Skeletal muscle satellite cell (primary cell): ENCODE measurements around the gene ZSWIM6.

Experiments
- H3K27me3 ChIP-seq: 2 replicates; pipeline ENCODE4 v1.7.0; 2013; ENCODE audit warnings: low read length; ENCODE audit not compliant: control insufficient read depth, insufficient read depth
- H3K36me3 ChIP-seq: 2 replicates; pipeline ENCODE4 v1.7.0; 2013; ENCODE audit warnings: mild to moderate bottlenecking, control low read depth, low read length; ENCODE audit not compliant: insufficient read depth
- H3K4me1 ChIP-seq: 2 replicates; pipeline ENCODE4 v1.7.0; 2013; ENCODE audit warnings: low read length; ENCODE audit not compliant: control insufficient read depth, insufficient read depth
- H3K4me2 ChIP-seq: 2 replicates; pipeline ENCODE4 v1.7.0; 2013; ENCODE audit warnings: mild to moderate bottlenecking, low read length
- H3K4me3 ChIP-seq: 2 replicates; pipeline ENCODE4 v1.7.0; 2013; ENCODE audit warnings: low read length
- H3K9ac ChIP-seq: 2 replicates; pipeline ENCODE4 v1.7.0; 2013; ENCODE audit warnings: mild to moderate bottlenecking, low read depth, low read length, moderate library complexity
- H3K9me3 ChIP-seq: replicated peaks from 2 replicates; pipeline ENCODE4 v1.7.0; 2013; ENCODE audit warnings: mild to moderate bottlenecking, control low read depth, low read length

The ZSWIM6 gene

GRCh38 chr5:61334868-61335615, 3.0 kb downstream of the ZSWIM6 start:
- Histone ChIP-seq H3K9ac (peak overlapping the region; percentile 94), H3K9me3 (no peaks in the 10 kb centered on the region), H3K36me3 (peaks cover 4% of the 10 kb centered on the region), H3K27me3 (no peaks in the 10 kb centered on the region), H3K4me1 (peaks cover 4% of the 10 kb centered on the region), H3K4me2 (peak overlapping the region; percentile 84), H3K4me3 (peak overlapping the region; percentile 92)

- Histone ChIP-seq H3K4me1 (peaks cover 19% of the 10 kb centered on the region), H3K27me3 (no peaks in the 10 kb centered on the region), H3K9ac (no peak overlapping the region), H3K9me3 (no peaks in the 10 kb centered on the region), H3K36me3 (peaks cover 4% of the 10 kb centered on the region), H3K4me3 (no peak overlapping the region), H3K4me2 (no peak overlapping the region)
Measured at GRCh38 chr5:61339764-61340163, 7.7 kb downstream of the ZSWIM6 start.

DNA sequence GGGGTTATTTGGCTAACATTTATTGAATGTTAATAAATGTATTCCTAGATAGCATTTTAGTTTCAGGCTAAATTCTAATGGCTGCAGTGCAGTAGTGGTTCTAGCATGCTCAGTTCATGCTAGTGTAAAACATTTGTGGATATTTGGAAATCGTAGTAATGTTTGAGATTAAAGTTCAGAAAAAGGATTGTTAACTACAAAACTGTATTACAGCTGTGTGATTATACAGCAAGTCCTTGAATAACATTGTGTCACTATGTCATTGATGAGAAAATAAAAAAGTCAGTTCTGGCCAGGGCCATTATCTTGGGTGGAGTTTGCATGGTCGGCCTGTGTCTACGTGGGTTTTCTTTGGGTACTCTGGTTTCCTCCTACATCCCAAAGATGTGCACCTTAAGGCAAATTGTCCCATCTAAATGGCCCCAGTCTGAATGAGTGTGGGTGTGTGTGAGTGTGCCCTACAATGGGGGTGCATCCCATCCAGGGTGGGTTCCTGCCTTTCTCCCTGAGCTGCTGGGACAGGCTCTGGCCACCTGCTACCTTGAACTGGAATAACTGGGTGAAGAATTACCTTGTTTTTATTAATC, 8.8 kb downstream of the ZSWIM6 start:
- Histone ChIP-seq H3K4me3 (no peak overlapping the region), H3K9ac (no peak overlapping the region), H3K36me3 (peaks cover 4% of the 10 kb centered on the region), H3K9me3 (no peaks in the 10 kb centered on the region), H3K27me3 (no peaks in the 10 kb centered on the region), H3K4me2 (no peak overlapping the region), H3K4me1 (peaks cover 20% of the 10 kb centered on the region)

DNA sequence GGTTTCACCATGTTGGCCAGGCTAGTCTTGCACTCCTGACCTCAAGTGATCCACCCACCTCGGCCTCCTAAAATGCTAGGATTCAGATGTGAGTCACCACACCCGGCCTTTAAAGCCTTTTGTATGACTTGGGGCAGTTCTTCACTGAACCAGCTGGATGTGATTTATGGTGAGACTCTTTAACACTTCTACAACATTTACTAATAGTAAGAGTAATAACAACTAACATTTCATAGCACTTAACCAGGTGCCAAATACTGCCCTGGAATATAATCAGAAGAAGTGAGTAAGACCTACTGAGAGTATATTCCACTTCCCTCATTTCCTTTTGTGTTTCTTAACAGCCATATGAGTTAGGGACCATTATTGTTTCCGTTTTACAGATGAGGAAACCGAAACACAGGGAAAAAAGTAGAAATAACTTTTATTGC, 10.0 kb downstream of the ZSWIM6 start:
- Histone ChIP-seq H3K9me3 (no peaks in the 10 kb centered on the region), H3K4me2 (peak overlapping the region; percentile 11), H3K9ac (no peak overlapping the region), H3K36me3 (no peaks in the 10 kb centered on the region), H3K4me3 (no peak overlapping the region), H3K27me3 (no peaks in the 10 kb centered on the region), H3K4me1 (peaks cover 23% of the 10 kb centered on the region)

- Histone ChIP-seq H3K4me3 (no peak overlapping the region), H3K4me1 (peaks cover 23% of the 10 kb centered on the region), H3K36me3 (no peaks in the 10 kb centered on the region), H3K9me3 (no peaks in the 10 kb centered on the region), H3K27me3 (no peaks in the 10 kb centered on the region), H3K4me2 (peak overlapping the region; percentile 10), H3K9ac (no peak overlapping the region)
Measured at GRCh38 chr5:61344187-61344944, 12.3 kb downstream of the ZSWIM6 start.

DNA sequence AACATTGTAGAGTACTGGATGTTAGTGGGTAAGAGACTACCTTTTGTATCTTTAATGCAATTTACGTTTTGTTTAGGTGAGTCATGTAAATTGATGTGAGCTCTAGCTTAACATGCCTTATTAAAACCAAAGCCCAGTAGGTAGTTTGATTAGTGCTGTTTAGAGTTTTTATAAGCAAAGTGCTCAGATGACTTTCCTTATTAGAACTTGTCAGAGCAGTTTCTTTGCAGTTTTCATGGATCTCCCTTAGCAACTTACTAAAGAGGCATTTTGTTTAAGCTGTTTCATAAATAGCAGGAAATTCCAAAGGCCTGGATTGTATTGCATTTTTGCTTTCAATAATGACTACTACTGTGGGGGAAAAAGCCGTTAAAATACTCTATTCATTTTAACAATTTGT, 14.5 kb downstream of the ZSWIM6 start:
- no peak overlapping the region for H3K9ac ChIP-seq
- H3K4me2 ChIP-seq = no peak overlapping the region
- peaks cover 27% of the 10 kb centered on the region for H3K4me1 ChIP-seq
- H3K27me3 ChIP-seq = no peaks in the 10 kb centered on the region
- no peaks in the 10 kb centered on the region for H3K36me3 ChIP-seq
- no peaks in the 10 kb centered on the region for H3K9me3 ChIP-seq
- no peak overlapping the region for H3K4me3 ChIP-seq

DNA sequence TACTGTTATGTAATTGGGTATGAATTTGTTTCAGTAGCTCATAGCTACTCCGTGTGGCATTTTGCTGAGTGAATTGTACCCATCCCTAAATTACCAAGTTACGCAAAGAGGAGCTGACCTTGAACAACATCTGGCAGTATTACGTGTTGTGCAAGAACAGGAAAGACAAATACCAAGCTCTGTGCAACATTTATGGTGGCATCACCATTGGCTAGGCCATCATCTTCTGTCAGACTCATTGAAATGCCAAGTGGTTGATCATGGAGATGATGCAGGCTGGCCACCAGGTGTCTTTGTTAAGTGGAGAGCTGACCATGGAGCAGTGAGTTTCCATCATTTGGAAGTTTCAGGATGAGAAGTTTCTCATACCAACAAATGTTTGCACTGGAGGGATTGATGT, 15.0 kb downstream of the ZSWIM6 start:
- peaks cover 24% of the 10 kb centered on the region for H3K4me1 ChIP-seq
- H3K4me3 ChIP-seq = no peak overlapping the region
- H3K9me3 ChIP-seq = no peaks in the 10 kb centered on the region
- H3K9ac ChIP-seq = no peak overlapping the region
- no peaks in the 10 kb centered on the region for H3K27me3 ChIP-seq
- H3K36me3 ChIP-seq = no peaks in the 10 kb centered on the region
- no peak overlapping the region for H3K4me2 ChIP-seq

- Histone ChIP-seq H3K9me3 (no peaks in the 10 kb centered on the region), H3K4me2 (no peak overlapping the region), H3K4me3 (no peak overlapping the region), H3K27me3 (no peaks in the 10 kb centered on the region), H3K4me1 (peaks cover 20% of the 10 kb centered on the region), H3K9ac (no peak overlapping the region), H3K36me3 (no peaks in the 10 kb centered on the region)
Measured at GRCh38 chr5:61348447-61348846, 16.4 kb downstream of the ZSWIM6 start.

- Histone ChIP-seq H3K9me3 (no peaks in the 10 kb centered on the region), H3K4me2 (peak overlapping the region; percentile 7), H3K27me3 (no peaks in the 10 kb centered on the region), H3K4me1 (peaks cover 7% of the 10 kb centered on the region), H3K9ac (no peak overlapping the region), H3K4me3 (no peak overlapping the region), H3K36me3 (no peaks in the 10 kb centered on the region)
Measured at GRCh38 chr5:61349935-61350334, 17.9 kb downstream of the ZSWIM6 start.

DNA sequence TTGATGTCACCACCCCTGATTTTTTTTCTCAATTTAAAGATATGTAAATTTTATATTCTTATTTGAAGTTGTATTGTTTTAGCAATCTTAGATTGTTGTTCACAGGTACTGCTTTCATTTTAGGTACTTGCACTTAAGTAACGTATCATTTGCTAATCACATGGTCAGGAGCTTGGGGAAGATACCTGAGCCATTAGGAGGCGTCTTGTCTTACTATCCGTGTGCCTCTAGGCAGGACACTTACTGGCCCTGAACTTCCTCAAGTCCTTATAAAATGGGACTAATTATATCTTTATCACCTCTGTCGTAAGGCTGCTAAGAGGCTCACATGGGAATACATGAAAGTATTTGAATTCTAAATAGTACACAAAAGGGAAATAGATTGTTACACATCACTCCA, 18.5 kb downstream of the ZSWIM6 start:
- Histone ChIP-seq H3K4me3 (no peak overlapping the region), H3K9me3 (no peaks in the 10 kb centered on the region), H3K36me3 (no peaks in the 10 kb centered on the region), H3K4me2 (no peak overlapping the region), H3K9ac (no peak overlapping the region), H3K4me1 (peaks cover 7% of the 10 kb centered on the region), H3K27me3 (no peaks in the 10 kb centered on the region)

- Histone ChIP-seq H3K36me3 (no peaks in the 10 kb centered on the region), H3K9me3 (no peaks in the 10 kb centered on the region), H3K9ac (no peak overlapping the region), H3K4me3 (no peak overlapping the region), H3K4me2 (no peak overlapping the region), H3K27me3 (no peaks in the 10 kb centered on the region), H3K4me1 (peaks cover 7% of the 10 kb centered on the region)
Measured at GRCh38 chr5:61351733-61352132, 19.7 kb downstream of the ZSWIM6 start.
